Keratinocyte (primary cell): ENCODE results near the gene MAEA. TPM values are rescaled to one million over a fixed set of nuclear protein-coding genes. Genes with fewer than 3 reads are reported as not detected.

Experiments used
- DNase-seq: peaks from one replicate; pipeline ENCODE4 v3.0.0-alpha.2; 2011; ENCODE audit warnings: low read depth, missing footprints, low spot score
- FAIRE-seq: peaks from 2 replicates; lab custom pipeline; 2011; peaks lifted over from hg19 to GRCh38; lab: Jason Lieb, UNC
- H2AFZ ChIP-seq: 2 replicates; pipeline ENCODE4 v1.6.0; 2012; ENCODE audit warnings: low read length, control low read depth, inconsistent platforms; ENCODE audit not compliant: control insufficient read depth
- H3K27ac ChIP-seq: 2 replicates; pipeline ENCODE4 v1.5.1; 2011; ENCODE audit warnings: low read length; ENCODE audit not compliant: control insufficient read depth, insufficient read depth
- H3K27me3 ChIP-seq: 3 replicates; pipeline ENCODE4 v1.6.0; 2011; ENCODE audit warnings: low read length; ENCODE audit not compliant: control insufficient read depth, insufficient read depth; ENCODE audit errors: extremely low read depth
- H3K36me3 ChIP-seq, 2 experiments: 2 replicates in 1 of 2; 3 replicates in 1 of 2; pipeline ENCODE4 v1.5.1; 2011; ENCODE audit warnings: low read length in 2 of 2, mild to moderate bottlenecking in 1 of 2; ENCODE audit not compliant: control insufficient read depth in 2 of 2, insufficient read depth in 2 of 2; ENCODE audit errors: extremely low read depth in 1 of 2
- H3K4me1 ChIP-seq: 3 replicates; pipeline ENCODE4 v1.5.1; 2011; ENCODE audit warnings: low read length; ENCODE audit not compliant: control insufficient read depth, insufficient read depth; ENCODE audit errors: extremely low read depth
- H3K4me2 ChIP-seq: 3 replicates; pipeline ENCODE4 v1.6.0; 2011; ENCODE audit warnings: low read depth, low read length; ENCODE audit not compliant: control insufficient read depth, insufficient read depth; ENCODE audit errors: extremely low read depth
- H3K4me3 ChIP-seq, 3 experiments: fragments of 200-600 bp in 1 of 3; sonication (generic) in 1 of 3; 2 replicates in 2 of 3; 3 replicates in 1 of 3; pipeline ENCODE4 v1.5.1; 2011 to 2016; ENCODE audit warnings: low read length in 3 of 3, mild to moderate bottlenecking in 3 of 3, control low read depth in 2 of 3, inconsistent platforms in 1 of 3, low read depth in 1 of 3, mixed read lengths in 1 of 3, mixed run types in 1 of 3, moderate library complexity in 1 of 3; ENCODE audit not compliant: control insufficient read depth in 2 of 3, insufficient read depth in 2 of 3; ENCODE audit errors: extremely low read depth in 1 of 3
- H3K79me2 ChIP-seq: 2 replicates; pipeline ENCODE4 v1.6.0; 2012; ENCODE audit warnings: low read length; ENCODE audit not compliant: control insufficient read depth, insufficient read depth
- H3K9ac ChIP-seq: 3 replicates; pipeline ENCODE4 v1.6.0; 2011; ENCODE audit warnings: low read length; ENCODE audit not compliant: control insufficient read depth, insufficient read depth; ENCODE audit errors: extremely low read depth
- H3K9me1 ChIP-seq: 3 replicates; pipeline ENCODE4 v1.6.0; 2011; ENCODE audit warnings: low read length; ENCODE audit not compliant: control insufficient read depth, insufficient read depth; ENCODE audit errors: extremely low read depth
- H3K9me3 ChIP-seq: 2 replicates; pipeline ENCODE4 v1.5.1; 2012; ENCODE audit warnings: low read depth, low read length; ENCODE audit not compliant: control insufficient read depth
- H4K20me1 ChIP-seq: 3 replicates; pipeline ENCODE4 v1.6.0; 2011; ENCODE audit warnings: low read length; ENCODE audit not compliant: control insufficient read depth, insufficient read depth; ENCODE audit errors: extremely low read depth
- CTCF ChIP-seq, 3 experiments: IDR thresholded peaks in 1 of 3; conservative IDR thresholded peaks in 1 of 3; optimal IDR thresholded peaks in 1 of 3; 2 replicates in 2 of 3; 3 replicates in 1 of 3; pipeline versions ENCODE3 to v1.5.1; 2011; ENCODE audit warnings: low read length in 3 of 3, mild to moderate bottlenecking in 3 of 3, moderate library complexity in 2 of 3, control low read depth in 1 of 3, inconsistent platforms in 1 of 3; ENCODE audit not compliant: insufficient read depth in 2 of 3; ENCODE audit errors: extremely low read depth in 1 of 3
- EZH2 ChIP-seq: IDR thresholded peaks from one replicate; pipeline ENCODE4 v1.6.1; 2012; ENCODE audit warnings: inconsistent platforms, mild to moderate bottlenecking, low read length, moderate library complexity
- dilution Hi-C: fragments of 300-500 bp; cut with MboI; formaldehyde crosslinking; loops from one replicate; pipeline ENCODE4 v1.7.0; 2020; ENCODE audit warnings: low sequenced_read_pairs; ENCODE audit not compliant: extremely low pct_ligation_motif_present
- polyA plus RNA-seq, 5 experiments: library from polyadenylated mRNA; depleted of rRNA in 3 of 5; stranded (reverse) in 3 of 5; stranded (forward) in 1 of 5; unstranded in 1 of 5; fragments of >200 nt; gene quantifications; 1 replicate in 1 of 5; 2 replicates in 3 of 5; 3 replicates in 1 of 5; pipeline versions ENCODE4 v1.2.1 to v1.2.3, GENCODE V29; 2011 to 2012; ENCODE audit warnings: missing spikeins in 2 of 5, low read depth in 1 of 5, low replicate concordance in 1 of 5

MAEA gene
- polyA plus RNA-seq, 1 donor (not counting 4 experiments of a cell fraction or from before 2014, with no cell fraction given): 89.7 TPM

- Histone ChIP-seq H3K36me3 (peaks cover 6 to 9% of the 10 kb centered on the region in 2 experiments), H3K9me1 (no peaks in the 10 kb centered on the region), H3K27me3 (no peaks in the 10 kb centered on the region), H3K4me3 (no peak overlapping the region), H3K9ac (no peak overlapping the region), H3K4me2 (no peak overlapping the region), H3K9me3 (no peaks in the 10 kb centered on the region), H4K20me1 (no peaks in the 10 kb centered on the region), H3K27ac (no peak overlapping the region), H2AFZ (no peak overlapping the region), H3K79me2 (no peaks in the 10 kb centered on the region), H3K4me1 (peaks cover 7% of the 10 kb centered on the region)
- no peak for FAIRE-seq
- dilution Hi-C loops: no loop called here
- no peak for DNase-seq
- no peak for TF ChIP-seq EZH2
- TF ChIP-seq CTCF (optimal IDR thresholded peaks at IDR 0.05 in 1 of 3, IDR thresholded peaks at IDR 0.05 in 1 of 3, conservative IDR thresholded peaks at IDR 0.05 in 1 of 3; ENCODE audit: extremely low read depth in 1 of 3, insufficient read depth in 2 of 3, low read length in 3 of 3): no peak
Observed at GRCh38 chr4:1364748-1365147, 75.1 kb downstream of the MAEA start.

- FAIRE-seq (no peak), DNase-seq (no peak)
- Histone ChIP-seq H2AFZ (no peak overlapping the region), H3K27ac (no peak overlapping the region), H4K20me1 (no peaks in the 10 kb centered on the region), H3K4me1 (peaks cover 7% of the 10 kb centered on the region), H3K4me2 (no peak overlapping the region), H3K9ac (no peak overlapping the region), H3K9me1 (no peaks in the 10 kb centered on the region), H3K27me3 (no peaks in the 10 kb centered on the region), H3K36me3 (peaks cover 7 to 8% of the 10 kb centered on the region in 2 experiments), H3K9me3 (no peaks in the 10 kb centered on the region), H3K79me2 (no peaks in the 10 kb centered on the region), H3K4me3 (no peak overlapping the region)
- dilution Hi-C loops: no loop called here
- TF ChIP-seq EZH2 (no peak), CTCF (optimal IDR thresholded peaks at IDR 0.05 in 1 of 3, IDR thresholded peaks at IDR 0.05 in 1 of 3, conservative IDR thresholded peaks at IDR 0.05 in 1 of 3; ENCODE audit: extremely low read depth in 1 of 3, insufficient read depth in 2 of 3, low read length in 3 of 3) (no peak)
Observed at GRCh38 chr4:1365271-1366178, 75.8 kb downstream of the MAEA start.
